ENCODE measurements around the gene CNTNAP2. TPM values are rescaled to one million over a fixed set of nuclear protein-coding genes. Genes with fewer than 3 reads are reported as not detected.
"Not testable (repeated sequence)": the region's sequence is repeated elsewhere in the genome, so short reads cannot be mapped to it uniquely, and the experiment has no call there.

Gene CNTNAP2
- total and polyA plus RNA-seq, 2 donors from 2014 or later, result 0.06 to 0.13 TPM

DNA sequence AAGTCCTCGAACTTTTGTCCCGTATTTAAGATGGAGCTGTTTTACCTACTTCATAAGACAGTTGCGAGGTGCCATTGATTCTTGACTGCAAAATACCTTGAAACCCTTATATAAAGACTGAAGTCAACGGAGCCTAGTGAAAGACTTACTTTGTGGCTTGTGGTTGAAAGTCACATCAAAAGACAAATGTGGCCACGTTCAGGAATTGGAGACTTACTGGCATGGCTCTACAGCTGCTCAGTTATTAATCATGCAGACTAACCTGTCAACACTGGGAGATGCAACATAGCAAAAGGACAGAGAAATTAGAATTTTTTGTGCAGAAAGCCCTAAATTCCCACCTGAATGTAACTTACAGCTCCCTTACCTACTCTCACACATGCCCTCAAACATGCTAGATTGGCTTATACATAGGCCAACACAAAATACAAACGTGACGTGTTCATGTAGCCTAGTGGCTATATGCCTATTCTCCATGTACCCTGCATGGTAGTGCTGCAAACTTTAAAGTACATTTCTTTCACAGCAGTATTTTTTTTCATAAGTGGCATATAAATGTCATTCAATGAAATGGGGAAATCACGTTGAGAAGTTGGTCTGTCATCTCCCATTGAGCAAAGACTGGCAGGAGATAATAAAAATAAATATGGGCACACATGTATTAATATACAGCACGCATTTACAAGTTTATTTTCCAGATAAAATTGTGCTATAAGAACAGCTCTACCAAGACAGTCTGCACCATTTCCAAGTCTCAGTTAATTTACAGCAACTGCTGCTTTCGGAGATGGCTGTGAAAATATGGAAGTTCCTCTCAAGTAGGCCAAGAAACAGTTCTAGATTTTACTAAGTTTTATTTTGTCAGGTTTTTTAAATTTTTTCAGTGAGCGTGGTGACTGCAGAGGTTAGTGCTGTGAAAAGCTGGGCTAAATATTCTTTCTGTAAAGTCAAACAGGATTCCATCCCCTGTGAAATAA lies 2303.5 kb downstream of the CNTNAP2 start:
- Histone ChIP-seq H3K9ac (ENCODE audit: low read length in 3 of 3) (no peak overlapping the region), H3K4me1 (ENCODE audit: control insufficient read depth in 2 of 3, insufficient read depth in 2 of 3, low read depth in 1 of 3, low read length in 3 of 3) (no peaks in the 10 kb centered on the region), H3K9me3 (ENCODE audit: control insufficient read depth in 2 of 3, insufficient read depth in 1 of 3, low read length in 3 of 3) (no peaks in the 10 kb centered on the region), H3K27ac (ENCODE audit: low read depth in 2 of 2, low read length in 2 of 2) (no peak overlapping the region), H3K4me3 (ENCODE audit: low read length in 3 of 3) (no peak overlapping the region), H3K36me3 (ENCODE audit: control insufficient read depth in 2 of 3, insufficient read depth in 3 of 3, low read length in 3 of 3) (no peaks in the 10 kb centered on the region), H3K27me3 (ENCODE audit: control insufficient read depth, insufficient read depth, low read length) (no peaks in the 10 kb centered on the region)
- DNase-seq (no peak), FAIRE-seq (no peak)
- intact Hi-C loops (cut with DNase I), result no loop called here
- TF ChIP-seq CTCF (IDR thresholded peaks at IDR 0.05; ENCODE audit: borderline replicate concordance, extremely low read depth, insufficient read depth), result no peak

- no peaks in the 10 kb centered on the region for H3K9me3 ChIP-seq (ENCODE audit: control insufficient read depth in 2 of 3, insufficient read depth in 1 of 3, low read length in 3 of 3)
Measured at GRCh38 chr7:148422030-148422429, 2305.4 kb downstream of the CNTNAP2 start.

DNA sequence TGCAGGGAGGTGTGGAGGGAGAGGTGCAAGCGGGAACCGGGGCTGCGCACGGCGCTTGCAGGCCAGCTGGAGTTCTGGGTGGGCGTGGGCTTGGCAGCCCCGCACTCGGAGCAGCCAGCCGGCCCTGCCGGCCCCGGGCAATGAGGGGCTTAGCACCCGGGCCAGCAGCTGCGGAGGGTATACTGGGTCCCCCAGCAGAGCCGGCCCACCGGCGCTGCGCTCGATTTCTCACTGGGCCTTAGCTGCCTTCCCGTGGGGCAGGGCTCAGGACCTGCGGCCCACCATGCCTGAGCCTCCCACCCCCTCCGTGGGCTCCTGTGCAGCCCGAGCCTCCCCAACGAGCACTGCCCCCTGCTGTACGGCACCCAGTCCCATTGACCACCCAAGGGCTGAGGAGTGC lies 2309.8 kb downstream of the CNTNAP2 start:
- intact Hi-C loops (cut with DNase I); H3K9me3 ChIP-seq (ENCODE audit: control insufficient read depth in 2 of 3, insufficient read depth in 1 of 3, low read length in 3 of 3); H3K4me1 ChIP-seq (ENCODE audit: control insufficient read depth in 2 of 3, insufficient read depth in 2 of 3, low read depth in 1 of 3, low read length in 3 of 3); H3K27ac ChIP-seq (ENCODE audit: low read depth in 2 of 2, low read length in 2 of 2); DNase-seq; H3K36me3 ChIP-seq (ENCODE audit: control insufficient read depth in 2 of 3, insufficient read depth in 3 of 3, low read length in 3 of 3); H3K4me3 ChIP-seq (ENCODE audit: low read length in 3 of 3); FAIRE-seq; H3K27me3 ChIP-seq (ENCODE audit: control insufficient read depth, insufficient read depth, low read length); H3K9ac ChIP-seq (ENCODE audit: low read length in 3 of 3): not testable (repeated sequence)

More at GRCh38 chr7:148422030-148422429, 2305.4 kb downstream of the CNTNAP2 start:
- FAIRE-seq (no peak), DNase-seq (no peak)
- H3K27ac ChIP-seq (ENCODE audit: low read depth in 2 of 2, low read length in 2 of 2), result no peak overlapping the region
- no peak overlapping the region for H3K9ac ChIP-seq (ENCODE audit: low read length in 3 of 3)
- H3K27me3 ChIP-seq (ENCODE audit: control insufficient read depth, insufficient read depth, low read length), result no peaks in the 10 kb centered on the region
- TF ChIP-seq CTCF (IDR thresholded peaks at IDR 0.05; ENCODE audit: borderline replicate concordance, extremely low read depth, insufficient read depth), result no peak
- H3K36me3 ChIP-seq (ENCODE audit: control insufficient read depth in 2 of 3, insufficient read depth in 3 of 3, low read length in 3 of 3), result no peaks in the 10 kb centered on the region
- H3K4me3 ChIP-seq (ENCODE audit: low read length in 3 of 3), result no peak overlapping the region
- intact Hi-C loops (cut with DNase I), result no loop called here
- no peaks in the 10 kb centered on the region for H3K4me1 ChIP-seq (ENCODE audit: control insufficient read depth in 2 of 3, insufficient read depth in 2 of 3, low read depth in 1 of 3, low read length in 3 of 3)

DNA sequence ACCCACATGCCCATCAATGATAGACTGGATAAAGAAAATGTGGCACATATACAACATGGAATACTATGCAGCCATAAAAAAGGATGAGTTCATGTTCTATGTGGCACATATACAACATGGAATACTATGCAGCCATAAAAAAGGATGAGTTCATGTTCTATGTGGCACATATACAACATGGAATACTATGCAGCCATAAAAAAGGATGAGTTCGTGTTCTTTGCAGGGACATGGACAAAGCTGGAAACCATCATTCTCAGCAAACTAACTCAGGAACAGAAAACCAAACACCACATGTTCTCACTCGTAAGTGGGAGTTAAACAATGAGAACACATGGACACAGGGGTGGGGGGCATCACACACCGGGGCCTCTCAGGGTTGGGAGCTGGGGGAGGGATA lies 2314.1 kb downstream of the CNTNAP2 start:
- H3K4me3 ChIP-seq (ENCODE audit: low read length in 3 of 3); H3K27ac ChIP-seq (ENCODE audit: low read depth in 2 of 2, low read length in 2 of 2); H3K4me1 ChIP-seq (ENCODE audit: control insufficient read depth in 2 of 3, insufficient read depth in 2 of 3, low read depth in 1 of 3, low read length in 3 of 3); FAIRE-seq; intact Hi-C loops (cut with DNase I); H3K36me3 ChIP-seq (ENCODE audit: control insufficient read depth in 2 of 3, insufficient read depth in 3 of 3, low read length in 3 of 3); H3K9ac ChIP-seq (ENCODE audit: low read length in 3 of 3); DNase-seq; H3K9me3 ChIP-seq (ENCODE audit: control insufficient read depth in 2 of 3, insufficient read depth in 1 of 3, low read length in 3 of 3); H3K27me3 ChIP-seq (ENCODE audit: control insufficient read depth, insufficient read depth, low read length): not testable (repeated sequence)
